Measurements from ENCODE around the gene SFR1.

SFR1 gene, protein sequence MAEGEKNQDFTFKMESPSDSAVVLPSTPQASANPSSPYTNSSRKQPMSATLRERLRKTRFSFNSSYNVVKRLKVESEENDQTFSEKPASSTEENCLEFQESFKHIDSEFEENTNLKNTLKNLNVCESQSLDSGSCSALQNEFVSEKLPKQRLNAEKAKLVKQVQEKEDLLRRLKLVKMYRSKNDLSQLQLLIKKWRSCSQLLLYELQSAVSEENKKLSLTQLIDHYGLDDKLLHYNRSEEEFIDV

DNA sequence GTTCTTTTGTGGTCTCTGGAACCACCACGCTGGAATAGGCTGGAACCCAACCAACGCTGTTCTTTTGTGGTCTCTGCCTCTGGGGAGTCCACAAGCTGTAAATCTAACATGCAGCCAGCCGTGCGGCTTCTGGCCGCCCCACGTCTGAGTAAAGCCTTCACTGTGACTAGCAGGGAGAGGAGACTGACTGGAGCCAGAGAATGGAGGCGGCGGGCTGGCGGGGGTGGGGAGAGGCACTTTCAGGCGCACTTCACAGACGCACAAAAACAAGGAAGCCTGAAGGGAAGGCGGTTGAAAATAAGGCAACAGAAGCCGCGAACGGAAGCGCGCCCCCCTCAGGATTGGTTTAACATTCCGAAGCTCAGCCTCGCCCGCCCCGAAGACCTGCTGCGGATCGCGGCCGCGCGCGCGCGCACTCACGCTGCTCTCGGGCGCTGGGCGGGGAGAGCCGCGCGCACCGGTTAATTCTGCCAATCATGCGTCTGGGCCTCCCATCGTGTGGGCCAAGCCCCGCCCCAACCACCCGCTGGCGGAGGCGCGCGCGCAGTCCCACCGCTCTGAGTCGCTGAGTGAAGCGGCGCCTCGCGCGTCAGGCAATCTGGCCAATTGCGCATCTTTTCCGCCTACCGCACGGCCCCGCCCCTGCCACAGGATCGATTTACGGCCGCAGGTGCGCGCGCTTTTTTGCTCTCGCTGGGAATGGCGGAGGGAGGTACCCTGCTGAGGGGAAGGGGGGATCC, at the start of gene SFR1:
Gene SFR1 (plus strand): TSS at position 687 of the 740 bp plus-strand sequence. CDS start 13 bp downstream, at position 700.
- peak; percentile 99 for DNase-seq

DNA sequence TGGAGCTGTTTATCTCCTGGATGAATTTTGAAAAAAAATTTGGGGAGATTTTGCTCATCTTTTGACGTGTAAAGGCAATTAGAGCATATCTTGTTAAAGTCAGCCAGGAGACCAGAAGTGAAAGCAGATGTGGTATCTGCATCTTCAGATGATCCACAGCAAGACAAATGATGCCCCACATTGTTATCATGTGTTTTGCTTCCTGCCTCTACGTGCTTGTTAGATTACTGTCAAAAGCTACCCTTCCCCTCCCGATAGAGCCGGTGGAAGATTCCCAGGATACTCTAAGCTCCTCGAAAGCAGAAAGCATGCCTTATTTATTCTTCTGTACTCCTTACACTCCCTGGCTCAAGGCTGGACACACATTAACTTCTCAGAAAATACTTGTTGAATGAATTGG, 49.2 kb upstream of the SFR1 start:
- DNase-seq: no peak

DNA sequence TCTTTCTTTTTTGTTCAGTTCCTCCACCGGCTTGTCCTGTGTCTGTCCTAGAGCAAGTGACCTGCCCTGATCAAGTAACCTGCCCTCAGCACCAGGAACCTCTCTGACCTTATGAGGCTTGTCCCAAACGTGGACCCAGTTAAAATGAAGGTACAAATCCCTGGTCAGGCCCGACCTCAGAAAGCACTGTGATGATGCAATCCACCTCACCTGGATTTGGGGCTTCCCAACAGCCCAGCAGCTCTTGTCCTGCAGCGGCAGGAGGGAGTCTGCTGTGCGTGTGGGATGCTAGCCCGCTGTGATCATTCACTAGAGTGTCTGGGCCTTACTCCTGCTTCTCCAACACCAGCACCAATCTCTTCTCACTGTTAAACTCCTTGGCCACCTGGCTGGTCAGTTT, 47.5 kb upstream of the SFR1 start:
- no peak for DNase-seq

DNA sequence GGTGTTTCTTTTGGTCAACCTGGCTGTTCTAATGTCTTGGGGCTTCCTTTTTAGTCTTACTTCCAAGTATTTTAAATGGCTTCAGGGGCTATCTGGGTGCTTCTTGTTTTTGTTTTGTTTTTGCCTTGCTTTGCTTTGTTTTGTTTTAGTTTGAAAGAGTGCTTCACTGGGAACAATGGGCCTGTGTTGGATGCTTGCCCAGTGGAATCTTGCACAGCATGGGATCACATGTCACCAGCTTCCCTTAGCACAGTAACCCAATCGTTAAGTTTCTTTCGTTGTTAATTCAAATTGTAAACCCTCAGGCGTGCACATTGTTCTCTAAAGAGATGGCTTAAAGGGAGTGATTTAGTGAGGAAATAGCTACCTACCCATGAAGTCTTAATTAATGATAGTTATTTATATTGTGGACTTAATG, 45.2 kb upstream of the SFR1 start:
- DNase-seq: no peak

DNA sequence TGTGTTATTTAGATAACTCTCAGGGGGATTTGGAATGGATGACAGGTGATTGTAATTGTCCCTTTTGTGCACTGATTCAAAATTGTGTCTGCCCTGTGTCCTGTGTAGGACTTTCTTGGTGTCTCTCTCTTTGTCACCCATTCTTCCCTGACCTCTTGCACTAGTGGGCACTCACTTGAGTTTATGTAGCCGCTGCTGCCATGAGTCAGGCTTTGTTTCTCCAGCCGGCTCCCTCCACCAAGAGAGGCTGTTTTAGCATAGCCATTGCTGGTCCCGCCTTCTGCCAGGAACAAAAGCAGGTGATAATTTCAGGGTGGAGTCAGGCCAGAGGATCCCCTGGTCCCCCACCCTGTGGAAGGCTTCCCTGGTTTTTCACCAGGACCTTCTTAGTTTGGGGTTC, 44.7 kb upstream of the SFR1 start:
- no peak for DNase-seq

DNA sequence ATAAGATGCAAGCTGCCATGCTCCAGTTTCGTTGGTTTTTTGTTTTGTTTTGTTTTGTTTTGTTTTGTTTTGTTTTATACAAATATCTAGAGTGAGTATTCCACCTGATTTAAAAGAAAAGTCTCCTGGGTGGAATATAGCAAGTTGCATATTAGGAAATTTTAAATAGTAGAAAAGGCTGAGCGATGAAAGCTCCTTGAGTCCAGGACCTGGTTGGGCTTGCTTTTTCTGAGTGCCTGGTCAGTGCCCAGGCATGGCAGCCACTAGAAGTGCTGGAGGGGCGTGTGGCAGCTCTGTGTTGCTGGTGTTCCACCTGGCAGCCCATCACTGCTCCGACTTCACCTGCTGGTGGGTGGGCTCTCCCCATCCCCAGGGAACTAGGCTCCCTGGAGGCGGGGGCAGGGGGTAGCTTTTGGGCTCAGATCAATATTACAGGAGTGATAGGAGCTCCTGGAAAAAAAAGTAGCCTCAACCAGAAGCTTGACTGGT, 44.3 kb upstream of the SFR1 start:
- DNase-seq: no peak

DNA sequence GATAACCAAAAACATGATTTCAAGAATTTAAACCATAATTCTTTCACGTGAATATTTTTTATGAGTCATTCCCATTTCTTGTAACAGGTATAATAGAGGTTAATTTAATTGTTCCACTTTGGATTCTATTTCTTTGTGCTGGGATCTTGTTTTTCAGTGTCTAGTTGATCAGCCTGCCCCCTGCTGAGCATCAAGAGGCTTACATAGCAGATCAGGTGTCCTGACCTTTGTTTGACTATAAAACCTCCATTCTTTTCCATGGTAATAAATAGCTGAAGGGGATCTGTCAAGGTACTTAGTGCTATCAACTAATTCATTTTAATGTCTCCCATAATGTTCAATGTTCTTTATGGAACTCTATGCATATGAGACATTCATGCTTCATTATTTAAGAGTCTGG, 41.2 kb upstream of the SFR1 start:
- peak; percentile 31 for DNase-seq

DNA sequence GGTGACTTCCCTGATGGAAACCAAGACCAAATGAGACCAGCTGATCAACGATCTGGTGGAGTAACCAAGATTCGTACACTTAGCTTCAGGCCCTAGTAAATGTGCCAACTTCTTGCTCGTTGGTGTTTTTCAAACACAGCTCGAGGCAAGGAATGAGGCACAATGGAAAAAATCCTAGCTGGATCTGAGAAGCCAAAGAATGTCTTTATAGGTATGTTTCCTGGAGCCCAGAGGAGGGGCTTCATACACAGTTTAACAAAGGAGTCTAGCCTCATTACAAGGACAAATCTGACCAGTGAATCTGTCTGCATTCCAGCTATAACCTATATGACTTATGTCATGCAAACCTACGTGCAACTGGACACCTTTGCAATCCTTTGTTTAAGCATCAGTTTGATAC, 40.0 kb upstream of the SFR1 start:
- DNase-seq: no peak

DNA sequence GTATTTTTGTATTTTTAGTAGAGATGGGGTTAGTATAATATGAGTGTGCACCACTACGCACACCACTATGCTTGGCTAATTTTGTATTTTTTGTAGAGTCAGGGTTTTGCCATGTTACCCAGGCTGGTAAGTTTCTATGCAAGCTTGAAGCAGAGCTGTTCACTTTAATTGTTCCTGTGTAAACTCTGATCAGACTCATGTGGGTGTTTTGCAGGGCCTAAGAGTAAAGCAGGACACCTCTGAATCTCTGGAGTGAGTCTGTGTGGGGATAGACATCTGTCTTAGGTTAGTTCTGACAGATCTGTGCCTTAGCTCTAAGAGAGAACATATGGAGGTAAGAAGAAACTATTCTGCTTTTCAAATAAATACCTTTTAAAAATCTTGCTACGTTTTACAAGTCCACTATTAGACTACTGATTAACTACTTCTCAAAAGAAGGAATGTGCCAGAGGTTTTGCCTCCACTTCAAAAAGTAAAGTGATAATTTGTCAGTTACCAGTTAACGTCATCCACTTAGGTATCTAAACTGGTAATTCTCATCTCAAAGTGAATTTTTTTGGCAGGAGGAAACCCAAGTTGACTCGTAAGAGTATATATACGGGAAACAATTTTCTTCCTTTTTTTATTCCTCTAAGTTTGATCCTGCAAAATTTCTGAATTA, 37.4 kb upstream of the SFR1 start:
- DNase-seq: no peak

DNA sequence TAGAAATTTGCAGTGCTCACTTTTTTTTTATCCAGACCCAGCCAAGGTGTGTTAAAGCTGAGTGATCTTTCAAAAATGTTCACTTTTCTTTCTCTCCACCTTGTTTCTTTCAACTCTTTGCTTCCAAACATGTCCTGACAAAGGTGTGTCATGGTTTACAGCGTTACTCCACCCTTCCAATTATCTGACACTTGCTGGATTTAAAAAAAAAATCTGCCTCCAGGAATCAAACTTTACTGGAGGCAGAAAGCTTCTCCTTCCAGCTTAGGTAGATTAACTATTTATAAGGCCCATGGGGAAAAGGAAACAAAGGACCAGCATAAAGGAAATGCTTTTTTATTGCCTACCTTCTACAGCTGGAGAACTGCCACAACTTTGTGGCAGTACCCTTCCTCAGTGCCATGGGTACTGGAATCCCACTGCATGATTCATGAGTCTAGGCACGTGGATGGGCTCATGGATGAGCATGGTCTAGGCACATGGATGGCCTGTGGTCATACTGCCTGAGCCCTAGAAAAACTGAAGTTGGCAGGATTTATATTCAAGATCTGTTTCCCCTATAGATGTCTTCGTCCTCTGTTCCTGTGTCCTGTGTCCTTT, 36.1 kb upstream of the SFR1 start, which contains the start of gene COL17A1:
Gene COL17A1 (minus strand): TSS at position 80 of the 600 bp plus-strand sequence. CDS start 5,207 bp downstream, outside the sequence.
- no peak for DNase-seq

DNA sequence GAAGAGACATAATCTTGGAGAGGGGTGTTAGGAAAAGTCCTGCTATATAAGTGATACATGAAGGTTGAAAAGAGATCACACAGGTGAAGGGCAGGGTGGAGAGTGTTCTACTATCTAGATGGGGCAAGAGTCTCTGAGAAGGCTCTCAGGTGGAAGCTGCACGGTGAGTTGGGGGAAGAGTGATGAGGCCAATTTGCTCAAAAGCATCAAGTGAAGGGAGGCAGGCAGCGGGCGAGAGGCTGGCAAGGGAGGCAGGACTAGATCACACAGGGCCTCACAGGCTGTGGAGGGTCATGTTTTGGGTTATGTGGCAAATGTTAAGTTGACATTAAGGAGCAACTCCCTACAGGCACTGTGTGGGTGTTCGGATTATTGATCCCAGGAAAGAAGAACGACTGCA, 33.7 kb upstream of the SFR1 start:
- DNase-seq: no peak

DNA sequence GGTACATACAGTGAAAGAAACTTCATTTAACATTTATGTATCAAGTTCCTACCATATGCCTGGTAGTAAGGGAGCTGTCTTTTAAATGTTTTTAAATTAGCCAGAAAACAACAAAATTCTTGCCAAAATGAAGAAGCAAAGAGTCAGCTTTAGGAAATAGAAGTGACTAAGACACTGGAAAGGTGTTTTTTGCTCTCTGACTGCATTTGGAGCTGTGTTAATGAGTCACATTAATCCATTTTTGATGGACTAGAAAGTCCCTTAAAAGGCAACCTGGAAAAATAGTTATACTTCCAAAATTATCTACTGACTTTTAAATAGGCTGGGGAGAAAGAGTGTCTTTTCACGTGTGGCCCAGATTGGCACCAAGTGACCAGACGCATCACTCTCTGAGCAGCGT, 32.4 kb upstream of the SFR1 start:
- DNase-seq: no peak

DNA sequence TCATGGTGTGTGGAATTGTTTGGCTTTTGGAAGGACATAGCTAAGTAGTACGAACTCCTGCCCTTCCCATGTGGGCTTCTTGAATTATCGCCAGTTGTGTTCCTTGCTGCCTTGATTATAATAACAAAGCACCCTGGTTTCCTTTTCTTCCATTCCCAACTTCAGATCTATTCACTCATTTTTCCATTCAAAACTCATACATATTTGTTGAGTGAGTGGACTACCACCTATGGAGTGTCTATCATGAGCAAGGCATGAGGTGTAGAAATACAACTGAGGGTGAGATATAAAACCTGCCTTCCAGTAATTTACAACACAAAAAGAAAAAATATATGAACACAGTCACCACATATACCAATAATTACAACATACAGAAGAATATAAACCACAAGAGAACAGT, 31.4 kb upstream of the SFR1 start:
- no peak for DNase-seq

DNA sequence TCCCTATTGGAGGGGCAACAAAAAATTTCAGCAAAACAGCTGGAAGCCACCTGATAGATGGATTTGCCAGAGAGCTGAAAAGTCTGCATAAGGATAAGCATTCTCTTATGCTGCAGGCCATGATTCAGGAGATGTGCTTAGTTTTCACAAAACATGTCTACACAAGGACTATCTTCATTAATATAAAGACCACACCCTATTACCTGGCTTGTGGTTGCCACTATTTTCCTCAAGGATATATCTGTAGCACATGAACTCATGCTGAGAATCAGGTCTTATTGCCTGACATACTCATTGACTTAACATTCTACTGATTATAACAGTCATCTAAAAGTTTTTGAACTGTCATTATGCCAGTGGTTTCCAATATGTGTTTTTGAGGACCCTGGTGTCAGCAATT, 29.2 kb upstream of the SFR1 start:
- no peak for DNase-seq

DNA sequence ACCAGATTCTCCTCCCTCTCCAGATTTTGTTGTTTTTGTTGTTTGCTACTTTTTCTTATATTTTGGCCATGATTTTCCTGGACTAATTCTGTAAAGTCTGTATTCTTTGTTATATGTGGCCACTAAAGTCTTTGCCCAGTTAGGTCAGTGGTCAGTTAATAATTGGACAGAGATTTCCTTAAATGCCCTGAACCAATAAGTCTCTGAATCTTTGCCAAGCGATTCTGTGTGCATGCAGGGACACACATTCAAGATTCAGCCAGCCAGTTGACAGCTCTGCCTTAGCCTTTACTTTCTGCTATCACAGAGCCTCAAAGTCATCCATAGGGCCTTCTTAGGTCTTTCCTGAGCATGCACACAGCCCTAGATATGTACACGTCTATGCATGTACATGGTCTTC, 25.3 kb upstream of the SFR1 start:
- no peak for DNase-seq

DNA sequence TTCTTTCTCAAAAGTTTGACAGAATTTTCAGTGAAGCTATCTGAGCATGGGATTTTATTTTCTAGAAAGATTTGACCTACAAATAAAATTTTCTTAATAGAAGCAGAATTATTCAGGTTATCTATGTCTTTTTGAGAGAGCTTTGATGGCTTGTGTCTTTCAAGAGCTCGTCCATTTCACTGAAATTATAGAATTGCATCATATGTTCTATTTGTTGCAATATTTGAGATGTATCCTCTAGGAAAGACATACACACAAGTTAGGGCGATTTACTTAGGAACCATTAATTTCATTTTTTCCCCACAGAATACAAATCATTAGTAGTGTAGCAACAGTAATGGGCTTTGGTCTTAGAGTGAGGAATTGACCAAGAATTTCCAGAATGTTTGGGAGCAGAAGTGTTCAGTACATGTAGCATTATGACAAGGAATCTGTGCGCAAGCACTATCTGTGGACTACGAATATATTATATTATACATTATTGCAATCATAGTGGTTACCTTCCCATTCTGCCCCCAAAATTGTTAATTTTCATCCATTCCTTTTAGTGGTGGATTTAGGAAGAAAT, 23.5 kb upstream of the SFR1 start:
- DNase-seq: no peak

DNA sequence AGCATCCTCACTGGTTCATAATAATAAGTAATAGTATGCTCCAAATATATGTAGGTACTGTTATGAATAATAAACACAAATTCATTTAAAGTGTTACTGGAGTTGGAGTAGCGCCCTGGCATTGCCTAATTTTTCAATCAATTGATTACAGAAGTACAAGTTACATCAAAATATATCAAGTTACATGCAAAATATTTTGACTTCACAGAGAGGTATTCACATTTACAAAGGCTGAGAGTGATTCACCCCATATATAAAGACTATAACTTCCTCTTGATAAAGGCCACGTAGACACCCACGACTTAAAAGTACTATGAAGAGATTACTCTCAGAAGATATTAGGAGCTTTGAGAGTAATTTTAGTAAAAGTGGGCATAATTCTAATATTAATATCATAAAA, 22.7 kb upstream of the SFR1 start:
- no peak for DNase-seq

DNA sequence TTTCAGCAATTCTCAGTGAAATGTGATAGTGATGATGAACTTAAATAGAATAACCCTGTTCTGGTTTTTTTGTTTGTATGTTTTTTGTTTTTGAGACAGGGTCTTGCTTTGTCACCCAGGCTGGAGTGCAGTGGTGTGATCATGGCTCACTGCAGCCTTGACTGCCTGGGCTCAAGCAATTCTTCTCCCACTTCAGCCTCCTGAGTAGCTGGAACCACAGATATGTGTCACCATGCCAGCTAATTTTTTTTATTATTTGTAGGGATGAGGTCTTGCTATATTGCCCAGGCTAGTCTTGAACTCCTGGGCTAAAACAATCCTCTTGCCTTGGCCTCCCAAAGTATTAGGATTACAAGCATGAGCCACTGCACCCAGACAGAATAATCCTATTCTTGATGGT, 22.0 kb upstream of the SFR1 start:
- DNase-seq: no peak

DNA sequence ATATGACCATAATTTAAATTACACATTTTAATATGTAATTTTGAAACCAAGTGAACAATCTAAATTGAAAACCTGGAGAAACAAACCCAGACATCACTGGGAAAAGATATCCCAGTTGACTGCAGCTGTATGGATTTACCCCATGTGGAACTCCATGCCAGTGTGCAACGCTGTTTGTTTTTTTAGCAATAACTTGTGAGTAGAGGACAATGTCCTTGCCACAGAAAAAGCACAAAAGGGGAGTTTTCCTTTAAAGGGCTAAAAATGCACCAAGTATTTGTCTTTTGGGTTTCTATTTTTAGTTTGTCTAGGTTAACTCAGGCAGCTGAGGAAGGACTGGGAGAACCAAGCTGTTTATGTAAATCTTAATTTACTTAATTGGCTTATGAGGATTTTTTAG, 21.2 kb upstream of the SFR1 start:
- DNase-seq: no peak

DNA sequence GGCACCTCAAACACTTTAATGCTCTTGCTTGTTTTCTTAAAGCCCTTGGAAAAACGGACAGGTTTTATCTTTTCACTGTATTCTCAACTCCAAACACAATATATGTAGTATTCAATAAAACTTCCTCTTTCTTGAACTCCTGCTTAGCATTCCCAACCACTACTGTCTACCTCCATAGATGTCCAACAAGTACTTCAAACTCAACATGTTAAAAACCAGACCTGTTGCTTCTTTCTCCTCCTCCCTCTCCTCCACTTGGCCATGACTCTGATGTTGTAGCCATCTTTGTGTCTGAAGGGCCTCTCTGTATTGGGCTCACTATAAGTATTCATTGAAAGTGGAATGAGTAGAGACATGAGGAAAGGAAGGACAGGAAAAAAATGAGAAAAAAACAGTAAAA, 20.1 kb upstream of the SFR1 start:
- no peak for DNase-seq

DNA sequence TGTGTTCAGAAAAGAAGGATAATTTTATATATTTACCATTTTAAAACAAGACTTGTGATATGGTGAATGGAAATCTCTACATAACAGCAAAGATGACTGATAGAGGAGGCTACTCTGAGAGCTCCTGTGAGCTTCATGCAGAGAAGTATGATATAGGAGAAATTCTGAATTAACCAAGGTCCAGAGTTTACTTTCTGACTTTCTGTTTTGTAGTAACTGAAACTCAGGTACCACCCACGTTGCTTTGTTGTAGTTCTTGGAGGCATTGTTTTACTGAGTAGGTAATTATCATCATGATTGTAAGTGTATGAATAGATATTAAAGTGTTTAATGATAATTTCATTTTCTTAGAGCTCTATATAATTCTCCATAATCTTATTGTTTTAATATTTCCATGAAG, 18.0 kb upstream of the SFR1 start:
- DNase-seq: no peak

DNA sequence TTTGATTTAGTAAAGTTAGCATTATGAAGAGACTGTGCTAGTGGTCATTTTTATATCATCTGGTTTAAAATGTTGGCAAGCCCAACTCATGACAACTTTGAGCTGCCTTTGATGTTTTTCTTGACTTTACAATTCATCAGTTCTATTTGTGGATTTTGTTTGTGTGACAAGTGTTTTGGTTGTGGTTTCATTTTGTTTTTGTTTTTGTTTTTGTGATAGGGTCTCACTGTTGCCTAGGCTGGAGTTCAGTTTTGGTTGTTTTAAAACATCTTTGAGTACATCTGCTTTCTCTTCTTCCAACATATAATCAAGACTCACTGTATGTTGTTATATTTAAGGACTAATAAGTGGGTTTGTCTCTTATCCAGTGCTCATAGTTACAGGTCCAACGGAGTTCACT, 17.6 kb upstream of the SFR1 start:
- DNase-seq: no peak

DNA sequence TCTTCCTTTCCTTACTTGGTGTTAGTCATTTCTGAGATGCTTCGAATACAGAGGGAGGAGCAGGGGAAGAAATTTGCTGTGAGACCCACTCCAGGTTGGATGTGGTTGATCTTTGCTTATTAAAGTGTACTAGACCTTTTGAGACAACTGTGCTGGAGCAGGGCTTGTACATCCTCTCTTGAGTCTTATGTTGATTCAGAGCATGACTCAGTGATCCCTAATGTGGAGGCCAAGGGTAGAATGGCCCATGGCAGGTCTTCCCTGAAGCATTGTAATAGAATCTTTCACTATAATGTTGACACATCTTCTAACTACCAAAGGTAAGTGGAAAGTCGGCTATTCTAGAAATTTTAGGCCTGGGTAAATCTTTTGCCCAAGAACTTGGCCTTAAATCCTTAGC, 17.0 kb upstream of the SFR1 start:
- DNase-seq: no peak
